ENCODE data around the gene SPEG.
"Not testable (repeated sequence)": the region's sequence is repeated elsewhere in the genome, so short reads cannot be mapped to it uniquely, and the experiment has no call there.

DNA sequence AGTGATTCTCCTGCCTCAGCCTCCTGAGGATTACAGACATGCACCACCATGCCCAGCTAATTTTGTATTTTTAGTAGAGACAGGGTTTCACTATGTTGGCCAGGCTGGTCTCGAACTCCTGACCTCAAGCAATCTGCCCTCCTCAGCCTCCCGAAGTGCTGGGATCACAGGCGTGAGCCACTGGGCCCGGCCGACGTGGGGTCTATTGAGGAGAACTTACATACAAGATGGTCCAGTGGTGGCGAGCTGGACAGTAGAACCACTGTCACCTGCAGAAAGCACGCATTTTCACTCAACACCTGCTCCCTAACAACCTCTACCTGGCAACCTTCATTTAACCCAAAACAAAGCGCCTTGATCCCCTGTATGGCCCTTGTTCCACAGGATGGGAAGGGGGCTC lies 39.6 kb upstream of the SPEG start:
- TF ChIP-seq ARNTL (CRISPR knock-in tag; IDR thresholded peaks at IDR 0.05; ENCODE audit: borderline replicate concordance, low read depth); ZNF565 (CRISPR knock-in tag; conservative IDR thresholded peaks at IDR 0.05; ENCODE audit: low read depth); ZFP30 (CRISPR knock-in tag; IDR thresholded peaks at IDR 0.05); ZFP3 (CRISPR knock-in tag; IDR thresholded peaks at IDR 0.05); CSDC2 (CRISPR knock-in tag; IDR thresholded peaks at IDR 0.05); CREB5 (CRISPR knock-in tag; IDR thresholded peaks at IDR 0.05; ENCODE audit: low read depth); SNAI2 (CRISPR knock-in tag; IDR thresholded peaks at IDR 0.05); PATZ1 (CRISPR knock-in tag; IDR thresholded peaks at IDR 0.05; ENCODE audit: borderline replicate concordance); PPARA (CRISPR knock-in tag; IDR thresholded peaks at IDR 0.05; ENCODE audit: borderline replicate concordance); RARB (CRISPR knock-in tag; IDR thresholded peaks at IDR 0.05): not testable (repeated sequence)
- TF ChIP-seq, protein P1, sequence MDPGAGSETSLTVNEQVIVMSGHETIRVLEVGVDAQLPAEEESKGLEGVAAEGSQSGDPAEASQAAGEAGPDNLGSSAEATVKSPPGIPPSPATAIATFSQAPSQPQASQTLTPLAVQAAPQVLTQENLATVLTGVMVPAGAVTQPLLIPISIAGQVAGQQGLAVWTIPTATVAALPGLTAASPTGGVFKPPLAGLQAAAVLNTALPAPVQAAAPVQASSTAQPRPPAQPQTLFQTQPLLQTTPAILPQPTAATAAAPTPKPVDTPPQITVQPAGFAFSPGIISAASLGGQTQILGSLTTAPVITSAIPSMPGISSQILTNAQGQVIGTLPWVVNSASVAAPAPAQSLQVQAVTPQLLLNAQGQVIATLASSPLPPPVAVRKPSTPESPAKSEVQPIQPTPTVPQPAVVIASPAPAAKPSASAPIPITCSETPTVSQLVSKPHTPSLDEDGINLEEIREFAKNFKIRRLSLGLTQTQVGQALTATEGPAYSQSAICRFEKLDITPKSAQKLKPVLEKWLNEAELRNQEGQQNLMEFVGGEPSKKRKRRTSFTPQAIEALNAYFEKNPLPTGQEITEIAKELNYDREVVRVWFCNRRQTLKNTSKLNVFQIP (CRISPR knock-in tag; IDR thresholded peaks at IDR 0.05; ENCODE audit: borderline replicate concordance, low read depth): not testable (repeated sequence)

Measured in SK-N-SH treated with all-trans-retinoic acid at 6 μM for 48 hours (cell line).